ENCODE data around the gene MCMBP. TPM values are rescaled to one million over a fixed set of nuclear protein-coding genes. Genes with fewer than 3 reads are reported as not detected.

MCMBP gene
- total and polyA plus RNA-seq, 4 donors = 25.8 to 53.0 (median 50.2) TPM

DNA sequence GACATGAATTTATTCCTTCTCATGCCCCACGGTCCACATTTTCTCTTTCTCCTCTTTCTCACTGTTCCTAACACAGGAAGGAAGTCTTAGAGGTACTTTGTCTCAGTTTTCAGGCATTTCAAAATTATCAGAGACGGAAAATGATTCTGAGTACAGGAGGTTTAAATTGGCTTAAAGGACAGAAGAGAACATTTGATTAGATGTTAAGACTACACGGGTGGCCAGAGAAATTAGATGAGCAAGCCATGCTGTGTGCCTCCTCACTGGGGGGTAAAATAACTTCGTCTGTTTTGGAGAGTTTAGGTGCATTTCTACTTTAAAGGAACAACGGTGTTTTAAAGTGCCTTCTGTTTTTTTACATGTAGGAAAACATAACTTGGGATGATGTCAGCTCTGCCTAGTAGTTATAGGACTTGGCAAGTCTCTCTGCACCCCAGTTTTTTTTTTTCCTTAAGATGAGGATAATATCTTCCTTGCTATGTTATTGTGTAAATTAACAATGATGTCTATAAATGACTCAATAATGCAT, 66.9 kb downstream of the MCMBP start:
- Histone ChIP-seq H3K27me3 (ENCODE audit: control insufficient read depth in 3 of 3, insufficient read depth in 3 of 3, low read length in 2 of 3) (no peaks in the 10 kb centered on the region), H3K9me3 (ENCODE audit: control insufficient read depth in 4 of 4, insufficient read depth in 3 of 4, low read length in 3 of 4) (no peaks in the 10 kb centered on the region), H3K4me1 (ENCODE audit: control insufficient read depth in 5 of 5, insufficient read depth in 5 of 5, low read length in 5 of 5) (no peaks in the 10 kb centered on the region), H3K4me3 (no peak overlapping the region), H3K36me3 (ENCODE audit: control insufficient read depth in 4 of 4, insufficient read depth in 4 of 4, low read length in 4 of 4) (peaks cover 0 to 11% (median 4%) of the 10 kb centered on the region in 4 donors), H3K27ac (ENCODE audit: low read depth in 1 of 2, low read length in 1 of 2) (no peak overlapping the region), H3K9ac (ENCODE audit: insufficient read depth in 1 of 2, low read length in 2 of 2) (no peak overlapping the region)
- TF ChIP-seq, protein P1, sequence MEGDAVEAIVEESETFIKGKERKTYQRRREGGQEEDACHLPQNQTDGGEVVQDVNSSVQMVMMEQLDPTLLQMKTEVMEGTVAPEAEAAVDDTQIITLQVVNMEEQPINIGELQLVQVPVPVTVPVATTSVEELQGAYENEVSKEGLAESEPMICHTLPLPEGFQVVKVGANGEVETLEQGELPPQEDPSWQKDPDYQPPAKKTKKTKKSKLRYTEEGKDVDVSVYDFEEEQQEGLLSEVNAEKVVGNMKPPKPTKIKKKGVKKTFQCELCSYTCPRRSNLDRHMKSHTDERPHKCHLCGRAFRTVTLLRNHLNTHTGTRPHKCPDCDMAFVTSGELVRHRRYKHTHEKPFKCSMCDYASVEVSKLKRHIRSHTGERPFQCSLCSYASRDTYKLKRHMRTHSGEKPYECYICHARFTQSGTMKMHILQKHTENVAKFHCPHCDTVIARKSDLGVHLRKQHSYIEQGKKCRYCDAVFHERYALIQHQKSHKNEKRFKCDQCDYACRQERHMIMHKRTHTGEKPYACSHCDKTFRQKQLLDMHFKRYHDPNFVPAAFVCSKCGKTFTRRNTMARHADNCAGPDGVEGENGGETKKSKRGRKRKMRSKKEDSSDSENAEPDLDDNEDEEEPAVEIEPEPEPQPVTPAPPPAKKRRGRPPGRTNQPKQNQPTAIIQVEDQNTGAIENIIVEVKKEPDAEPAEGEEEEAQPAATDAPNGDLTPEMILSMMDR (IDR thresholded peaks at IDR 0.05; ENCODE audit: control extremely low read depth, extremely low read depth) = no peak
- DNase-seq (no peak), ATAC-seq (ENCODE audit: insufficient read depth, low FRiP score) (no peak)
- 59 to 71% methylated on average over 5 of the region's 5 CpGs for WGBS, 2 donors

DNA sequence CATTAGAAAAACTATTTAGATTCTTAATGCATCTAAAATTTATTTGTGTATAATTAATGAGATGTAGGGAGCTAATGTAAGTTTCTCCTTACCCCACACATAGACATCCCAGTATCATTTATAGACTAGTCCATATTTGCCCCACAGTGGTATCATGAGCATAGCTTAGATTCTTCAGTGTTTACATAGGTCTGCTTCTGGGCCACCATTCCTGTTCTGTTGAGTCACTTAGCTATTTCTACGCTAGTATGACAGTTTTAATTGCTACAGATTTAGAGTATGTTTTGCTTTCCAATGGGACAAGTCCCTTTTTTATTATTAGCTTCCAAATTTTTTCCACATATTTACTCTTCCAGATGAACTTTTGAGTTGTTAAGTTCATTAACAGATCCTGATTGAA, 69.4 kb downstream of the MCMBP start:
- Histone ChIP-seq H3K27ac (ENCODE audit: low read depth in 1 of 2, low read length in 1 of 2) (no peak overlapping the region), H3K9me3 (ENCODE audit: control insufficient read depth in 4 of 4, insufficient read depth in 3 of 4, low read length in 3 of 4) (no peaks in the 10 kb centered on the region), H3K4me1 (ENCODE audit: control insufficient read depth in 5 of 5, insufficient read depth in 5 of 5, low read length in 5 of 5) (no peaks in the 10 kb centered on the region), H3K4me3 (no peak overlapping the region), H3K27me3 (ENCODE audit: control insufficient read depth in 3 of 3, insufficient read depth in 3 of 3, low read length in 2 of 3) (no peaks in the 10 kb centered on the region), H3K36me3 (ENCODE audit: control insufficient read depth in 4 of 4, insufficient read depth in 4 of 4, low read length in 4 of 4) (peaks cover 0 to 11% (median 4%) of the 10 kb centered on the region in 4 donors), H3K9ac (ENCODE audit: insufficient read depth in 1 of 2, low read length in 2 of 2) (no peak overlapping the region)
- ATAC-seq (ENCODE audit: insufficient read depth, low FRiP score) = no peak
- DNase-seq = no peak
- 94% methylated on average over 1 of the region's 1 CpG for WGBS, 2 donors
- TF ChIP-seq, protein P1 (IDR thresholded peaks at IDR 0.05; ENCODE audit: control extremely low read depth, extremely low read depth) = no peak

DNA sequence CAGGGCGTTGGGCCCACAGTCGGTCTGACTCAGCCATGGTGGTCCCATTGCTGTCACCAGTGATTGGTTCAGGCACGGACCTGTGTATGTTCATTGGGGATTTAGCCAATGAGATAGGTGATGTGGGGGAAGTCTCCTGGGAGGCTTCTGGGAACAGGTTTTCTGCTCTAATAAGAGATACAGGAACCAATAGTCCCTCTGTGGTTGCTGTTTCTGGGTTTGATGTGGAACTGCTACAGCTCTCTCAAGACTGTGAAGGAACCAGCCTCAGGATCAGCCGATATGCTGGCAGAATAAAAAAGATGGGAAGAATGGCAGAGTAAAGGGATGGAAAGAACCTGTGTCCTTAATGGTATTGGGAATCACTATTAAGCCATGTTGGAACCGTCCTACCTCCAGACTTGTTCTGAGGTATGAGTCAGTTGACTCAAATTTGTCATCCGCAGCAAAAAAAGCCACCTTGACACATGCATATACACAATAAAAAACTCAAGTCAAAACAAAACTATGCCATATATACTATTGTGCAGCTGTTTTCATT, 70.6 kb downstream of the MCMBP start:
- WGBS, 2 donors = 94 to 95% methylated on average over 6 of the region's 6 CpGs
- H3K4me1 ChIP-seq (ENCODE audit: control insufficient read depth in 5 of 5, insufficient read depth in 5 of 5, low read length in 5 of 5) = no peaks in the 10 kb centered on the region
- no peaks in the 10 kb centered on the region for H3K9me3 ChIP-seq (ENCODE audit: control insufficient read depth in 4 of 4, insufficient read depth in 3 of 4, low read length in 3 of 4)
- H3K36me3 ChIP-seq (ENCODE audit: control insufficient read depth in 4 of 4, insufficient read depth in 4 of 4, low read length in 4 of 4) = peaks cover under 1 to 12% (median 4%) of the 10 kb centered on the region in 4 donors
- TF ChIP-seq, protein P1 (IDR thresholded peaks at IDR 0.05; ENCODE audit: control extremely low read depth, extremely low read depth) = no peak
- H3K27me3 ChIP-seq (ENCODE audit: control insufficient read depth in 3 of 3, insufficient read depth in 3 of 3, low read length in 2 of 3) = no peaks in the 10 kb centered on the region
- H3K27ac ChIP-seq (ENCODE audit: low read depth in 1 of 2, low read length in 1 of 2) = no peak overlapping the region
- no peak overlapping the region for H3K9ac ChIP-seq (ENCODE audit: insufficient read depth in 1 of 2, low read length in 2 of 2)
- DNase-seq = no peak
- ATAC-seq (ENCODE audit: insufficient read depth, low FRiP score) = no peak
- H3K4me3 ChIP-seq = no peak overlapping the region

DNA sequence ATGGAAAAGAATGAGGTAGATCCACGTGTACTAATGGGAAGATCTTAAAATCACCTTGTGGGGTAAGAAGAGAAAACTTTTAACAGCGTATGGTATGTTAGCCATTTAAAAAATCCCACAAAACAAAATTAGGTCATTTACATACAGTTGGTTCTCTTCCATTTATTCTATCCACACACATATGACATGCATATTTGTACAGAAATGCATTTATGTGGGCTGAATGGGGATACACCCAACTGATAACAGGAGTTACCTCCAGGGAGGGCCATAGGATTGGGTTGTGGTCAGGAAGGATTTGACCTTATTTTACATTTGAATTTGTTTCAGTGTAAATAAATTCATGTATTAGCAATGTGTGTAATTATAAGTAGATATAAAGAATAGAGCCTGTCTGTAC, 71.5 kb downstream of the MCMBP start:
- no peaks in the 10 kb centered on the region for H3K9me3 ChIP-seq (ENCODE audit: control insufficient read depth in 4 of 4, insufficient read depth in 3 of 4, low read length in 3 of 4)
- H3K4me3 ChIP-seq = no peak overlapping the region
- H3K36me3 ChIP-seq (ENCODE audit: control insufficient read depth in 4 of 4, insufficient read depth in 4 of 4, low read length in 4 of 4) = peaks cover 2 to 12% (median 3%) of the 10 kb centered on the region in 4 donors
- no peak overlapping the region for H3K9ac ChIP-seq (ENCODE audit: insufficient read depth in 1 of 2, low read length in 2 of 2)
- no peak for ATAC-seq (ENCODE audit: insufficient read depth, low FRiP score)
- H3K27ac ChIP-seq (ENCODE audit: low read depth in 1 of 2, low read length in 1 of 2) = no peak overlapping the region
- H3K4me1 ChIP-seq (ENCODE audit: control insufficient read depth in 5 of 5, insufficient read depth in 5 of 5, low read length in 5 of 5) = no peaks in the 10 kb centered on the region
- DNase-seq = no peak
- 92 to 96% methylated on average over 2 of the region's 2 CpGs for WGBS, 2 donors
- H3K27me3 ChIP-seq (ENCODE audit: control insufficient read depth in 3 of 3, insufficient read depth in 3 of 3, low read length in 2 of 3) = no peaks in the 10 kb centered on the region
- TF ChIP-seq, protein P1 (IDR thresholded peaks at IDR 0.05; ENCODE audit: control extremely low read depth, extremely low read depth) = no peak

Measured in lung (tissue), 12 donors.